HepG2 (cell line): ENCODE data around the gene LRP1-AS. TPM values are rescaled to one million over a fixed set of nuclear protein-coding genes. Genes with fewer than 3 reads are reported as not detected.

ENCODE experiments used
- ATAC-seq: fragments of 200-7000 bp; cut with Tn5 transposase; 3 replicates; pipeline ENCODE4 v1.9.1; 2020; ENCODE audit warnings: mild to moderate bottlenecking, moderate library complexity
- BruUV-seq: library from RNA; stranded (reverse); fragments of 400-500 nt; replicated peaks from 2 replicates; lab custom pipeline; 2021; lab: Mats Ljungman, UMichigan
- CTCF ChIA-PET: fragments of 300-600 bp; formaldehyde crosslinking; extraction: SDS; loops from one replicate; lab custom pipeline; 2021; ENCODE audit warnings: low total read pairs, inconsistent platforms, low intra/inter-chr PET ratio; lab: Yijun Ruan, JAX
- POLR2A ChIA-PET: fragments of 350-600 bp; sonication (Branson Sonifier 250); formaldehyde crosslinking; loops from one replicate; lab custom pipeline; 2020; ENCODE audit warnings: antibody characterized with exemption, inconsistent platforms; lab: Yijun Ruan, JAX
- DNase-seq: peaks from one replicate; pipeline ENCODE4 v3.0.0-alpha.2; 2015; ENCODE audit warnings: low spot score
- FAIRE-seq: peaks from 3 replicates; lab custom pipeline; 2011; peaks lifted over from hg19 to GRCh38; lab: Jason Lieb, UNC
- H2AFZ ChIP-seq: one replicate; pipeline ENCODE4 v1.6.1; 2011; ENCODE audit warnings: low read length, inconsistent platforms
- H3K27ac ChIP-seq: fragments of 300-600 bp; 3 replicates; pipeline ENCODE4 v1.8.0; 2011; ENCODE audit warnings: mixed run types, mild to moderate bottlenecking, mixed read lengths, low read length, inconsistent platforms; ENCODE audit not compliant: insufficient read depth; ENCODE audit errors: extremely low read length
- H3K27me3 ChIP-seq, 2 experiments: fragments of 200-600 bp in 1 of 2; 2 replicates in 1 of 2; 3 replicates in 1 of 2; pipeline versions ENCODE4 v1.6.0 to v1.8.0; 2011; ENCODE audit warnings: low read length in 2 of 2, mild to moderate bottlenecking in 2 of 2, moderate library complexity in 2 of 2, inconsistent platforms in 1 of 2; ENCODE audit not compliant: insufficient read depth in 2 of 2, control insufficient read depth in 1 of 2
- H3K36me3 ChIP-seq, 2 experiments: fragments of 200-600 bp in 1 of 2; replicated peaks in 1 of 2; 2 replicates in 1 of 2; 3 replicates in 1 of 2; pipeline versions ENCODE4 v1.5.1 to v1.8.0; 2011; ENCODE audit warnings: low read length in 2 of 2, inconsistent platforms in 1 of 2; ENCODE audit not compliant: insufficient read depth in 2 of 2, control insufficient read depth in 1 of 2
- H3K4me1 ChIP-seq: 2 replicates; pipeline ENCODE4 v1.5.1; 2012; ENCODE audit warnings: low read length, inconsistent platforms; ENCODE audit not compliant: insufficient read depth
- H3K4me2 ChIP-seq: 2 replicates; pipeline ENCODE4 v1.6.0; 2011; ENCODE audit warnings: low read depth, low read length, inconsistent platforms
- H3K4me3 ChIP-seq, 3 experiments: fragments of 200-600 bp in 1 of 3; sonication (generic), shearing (Covaris generic) in 1 of 3; replicated peaks in 1 of 3; 2 replicates each; pipeline ENCODE4 v1.5.1; 2011 to 2016; ENCODE audit warnings: low read length in 3 of 3, inconsistent platforms in 2 of 3, low read depth in 2 of 3, mild to moderate bottlenecking in 2 of 3, control low read depth in 1 of 3, mixed read lengths in 1 of 3; ENCODE audit not compliant: insufficient read depth in 1 of 3
- H3K79me2 ChIP-seq: one replicate; pipeline ENCODE4 v1.6.1; 2011; ENCODE audit warnings: low read length, inconsistent platforms; ENCODE audit not compliant: insufficient read depth
- H3K9ac ChIP-seq: 2 replicates; pipeline ENCODE4 v1.6.0; 2011; ENCODE audit warnings: mild to moderate bottlenecking, low read depth, low read length, inconsistent platforms; ENCODE audit not compliant: insufficient read depth
- H3K9me3 ChIP-seq: 2 replicates; pipeline ENCODE4 v1.5.1; 2012; ENCODE audit warnings: mild to moderate bottlenecking, low read length
- H4K20me1 ChIP-seq: 2 replicates; pipeline ENCODE4 v1.6.0; 2011; ENCODE audit warnings: inconsistent platforms, mild to moderate bottlenecking, low read length, moderate library complexity; ENCODE audit not compliant: insufficient read depth
- ETV5 ChIP-seq: IDR thresholded peaks from 2 replicates; pipeline ENCODE4 v1.6.1; 2018; ENCODE audit warnings: missing biosample characterization, missing genetic modification reagents, inconsistent platforms, borderline replicate concordance
- GABPA ChIP-seq, 2 experiments: IDR thresholded peaks; 2 replicates each; pipeline ENCODE4 v1.6.1; 2011 to 2016; ENCODE audit warnings: low read depth in 2 of 2, low read length in 1 of 2, missing biosample characterization in 1 of 2, missing genetic modification characterization in 1 of 2
- GABPB1 ChIP-seq: IDR thresholded peaks from 2 replicates; pipeline ENCODE4 v1.6.1; 2016; ENCODE audit warnings: mild to moderate bottlenecking, missing genetic modification reagents, moderate library complexity, missing compliant biosample characterization
- MTA1 ChIP-seq: sonication (generic); formaldehyde crosslinking; IDR thresholded peaks from 2 replicates; pipeline ENCODE4 v1.4.0; 2020; ENCODE audit warnings: missing genetic modification reagents, mild to moderate bottlenecking, borderline replicate concordance
- NR2C2 ChIP-seq: sonication (generic); formaldehyde crosslinking; IDR thresholded peaks from 2 replicates; pipeline ENCODE4 v1.4.0; 2020; ENCODE audit warnings: missing genetic modification reagents, mild to moderate bottlenecking, moderate library complexity, borderline replicate concordance
- PAX8 ChIP-seq: sonication (generic); formaldehyde crosslinking; IDR thresholded peaks from 2 replicates; pipeline ENCODE4 v1.8.0; 2022; ENCODE audit warnings: mild to moderate bottlenecking, missing genetic modification reagents, borderline replicate concordance
- PLRG1 ChIP-seq: fragments of 450-650 bp; conservative IDR thresholded peaks from 2 replicates; pipeline ENCODE4 v1.6.1; 2016
- POLR2G ChIP-seq: fragments of 200-400 bp; formaldehyde crosslinking; IDR thresholded peaks from 2 replicates; pipeline ENCODE4 v1.6.1; 2018; ENCODE audit warnings: mild to moderate bottlenecking, low read depth, low read length, moderate library complexity
- ZNF446 ChIP-seq: sonication (generic); formaldehyde crosslinking; IDR thresholded peaks from 2 replicates; pipeline ENCODE4 v1.5.0; 2020; ENCODE audit warnings: mild to moderate bottlenecking, missing genetic modification reagents
- WGBS: methylation state at CpG from one replicate; pipeline ENCODE4 v1.1.6; 2017; ENCODE audit warnings: low lambda C conversion rate; 5-methylcytosine and 5-hydroxymethylcytosine counted together
- in situ Hi-C: cut with HindIII; loops from 2 replicates; pipeline ENCODE4 v1.10.0; 2017; ENCODE audit warnings: low pct_unique_long_range_greater_than_20kb; ENCODE audit not compliant: extremely low pct_ligation_motif_present
- intact Hi-C: fragments of 100-400 bp; cut with micrococcal nuclease; formaldehyde crosslinking; loops from one replicate; pipeline ENCODE4 v1.10.0; 2022; ENCODE audit not compliant: unreplicated experiment
- polyA plus RNA-seq, 8 experiments: library from polyadenylated mRNA; depleted of rRNA in 3 of 8; stranded (reverse) in 7 of 8; unstranded in 1 of 8; fragments of >200 nt; fragmentation: Illumina TruSeq in 4 of 8; extraction: Trizol in 4 of 8; gene quantifications; 2 replicates each; pipeline versions ENCODE4 v1.2.1 to v1.2.3, GENCODE V29; 2011 to 2016; ENCODE audit warnings: low read depth in 4 of 8, missing spikeins in 1 of 8, mixed read lengths in 1 of 8; ENCODE audit not compliant: insufficient read depth in 1 of 8
- total RNA-seq, 5 experiments: library from RNA; depleted of rRNA; stranded (reverse); fragments of >200 nt; fragmentation: Illumina TruSeq; extraction: Trizol; gene quantifications; 2 replicates each; pipeline ENCODE4 v1.2.3, GENCODE V29; 2016; ENCODE audit warnings: low read depth in 1 of 5
- TF ChIP-seq, protein P1 (sequence below): sonication (generic); formaldehyde crosslinking; IDR thresholded peaks from 2 replicates; pipeline ENCODE4 v1.8.1; 2023; ENCODE audit warnings: mild to moderate bottlenecking, missing genetic modification reagents
- TF ChIP-seq, protein P2 (sequence below): sonication (generic); formaldehyde crosslinking; IDR thresholded peaks from 2 replicates; pipeline ENCODE4 v1.8.1; 2023; ENCODE audit warnings: mild to moderate bottlenecking, missing genetic modification reagents, borderline replicate concordance
- TF ChIP-seq, protein P3 (sequence below): sonication (generic); formaldehyde crosslinking; IDR thresholded peaks from 2 replicates; pipeline ENCODE4 v1.4.0; 2020; ENCODE audit warnings: mild to moderate bottlenecking, missing genetic modification reagents

Gene LRP1-AS
- total and polyA plus RNA-seq, 2 of the 13 experiments (the other 11 are each of a cell fraction or from before 2014, with no cell fraction given): 0.20 TPM; not detected in 1

DNA sequence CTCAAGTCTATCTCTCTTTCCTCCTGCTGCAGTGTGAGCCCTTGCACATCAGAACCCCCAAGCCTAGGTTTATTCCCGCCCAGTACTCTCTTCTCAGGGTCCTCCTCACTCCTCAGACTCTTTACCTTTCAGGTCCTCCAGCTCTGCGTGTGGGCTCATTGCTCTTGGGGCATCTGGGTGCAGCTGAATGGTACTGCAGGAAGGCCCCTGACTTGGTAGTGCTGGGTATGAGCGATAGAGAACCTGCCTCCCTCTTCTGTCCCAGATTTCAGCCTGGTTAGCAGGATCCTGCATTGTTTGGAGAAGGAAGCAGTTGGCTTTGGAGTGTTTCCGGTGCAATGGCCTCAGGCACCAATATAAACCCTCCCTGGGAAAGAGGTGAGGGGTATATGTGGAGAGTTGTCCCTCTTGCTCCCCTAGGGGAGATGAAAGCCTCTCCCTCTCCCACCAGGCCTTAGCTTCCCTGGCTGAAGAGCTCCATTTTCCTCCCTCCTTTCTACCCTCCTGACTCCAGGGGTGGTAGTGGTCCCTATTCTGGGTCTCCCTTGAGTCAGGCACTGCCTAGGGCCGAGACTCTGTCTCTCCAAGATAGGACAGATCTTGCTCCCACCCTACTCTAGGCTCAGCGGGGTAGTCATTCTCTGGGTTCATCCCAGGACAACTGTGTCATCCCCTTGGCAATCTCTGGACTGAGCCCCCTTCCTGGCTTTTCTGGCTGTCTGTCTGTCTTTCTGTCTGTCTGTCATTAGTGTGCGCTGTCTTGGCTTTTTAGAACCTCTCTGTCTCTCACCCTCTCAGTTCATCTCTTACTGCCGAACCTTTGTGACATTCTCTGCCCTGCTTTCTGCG lies 15.3 kb downstream of the LRP1-AS start:
- Histone ChIP-seq H4K20me1 (peaks cover 33% of the 10 kb centered on the region), H3K27me3 (no peaks in the 10 kb centered on the region; a peak in 1 of 5 replicates), H3K79me2 (peaks cover 68% of the 10 kb centered on the region), H3K9ac (peak overlapping the region; percentile 45; the same call in 1 of the 2 replicates), H3K4me1 (peaks cover 77% of the 10 kb centered on the region), H2AFZ (no peak overlapping the region), H3K4me3 (peak overlapping the region; percentile 20 to 96 (median 32); a peak in 5 of 6 replicates), H3K36me3 (peaks cover 7 to 12% of the 10 kb centered on the region in 2 experiments; a peak in 2 of 5 replicates), H3K9me3 (no peaks in the 10 kb centered on the region), H3K27ac (peak overlapping the region; percentile 40), H3K4me2 (peak overlapping the region; percentile 94)
- ChIA-PET POLR2A (interaction anchor here (2.4 to 16.0 kb wide), 5 partner anchors 10 to 51 kb away, joined by 6 to 827 read pairs (median 20); partner anchors contain the start of genes LRP1-AS and STAT6), CTCF (no interaction called here)
- in situ Hi-C loops: loop anchor here (5.0 kb wide), 1 partner anchor 45 kb away; no protein-coding TSS in a partner anchor
- WGBS: 72% methylated on average over 8 of the region's 9 CpGs
- ATAC-seq (no peak), DNase-seq (no peak), FAIRE-seq (peak; percentile 32)
- BruUV-seq: no TSS peak
- intact Hi-C loops: no loop called here
- TF ChIP-seq PAX8 (no peak), ZNF446 (CRISPR knock-in tag) (0 out of 2 replicates have a peak, but pooled peaks have one; percentile 26), GABPB1 (0 out of 2 replicates have a peak, but pooled peaks have one; percentile 28), PLRG1 (no peak), GABPA (IDR thresholded peaks at IDR 0.05; ENCODE audit: low read depth, low read length) (peak; percentile 37), GABPA (CRISPR knock-in tag; IDR thresholded peaks at IDR 0.05; ENCODE audit: low read depth) (peak; percentile 80), POLR2G (no peak), NR2C2 (CRISPR knock-in tag) (peak; percentile 48; the same call in 1 of the 2 replicates), ETV5 (CRISPR knock-in tag) (peak; percentile 48; the same call in 1 of the 2 replicates), MTA1 (CRISPR knock-in tag) (no peak)
- TF ChIP-seq, protein P1, sequence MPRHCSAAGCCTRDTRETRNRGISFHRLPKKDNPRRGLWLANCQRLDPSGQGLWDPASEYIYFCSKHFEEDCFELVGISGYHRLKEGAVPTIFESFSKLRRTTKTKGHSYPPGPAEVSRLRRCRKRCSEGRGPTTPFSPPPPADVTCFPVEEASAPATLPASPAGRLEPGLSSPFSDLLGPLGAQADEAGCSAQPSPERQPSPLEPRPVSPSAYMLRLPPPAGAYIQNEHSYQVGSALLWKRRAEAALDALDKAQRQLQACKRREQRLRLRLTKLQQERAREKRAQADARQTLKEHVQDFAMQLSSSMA (CRISPR knock-in tag): no peak
- TF ChIP-seq, protein P2, sequence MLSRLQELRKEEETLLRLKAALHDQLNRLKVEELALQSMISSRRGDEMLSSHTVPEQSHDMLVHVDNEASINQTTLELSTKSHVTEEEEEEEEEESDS (CRISPR knock-in tag): no peak
- TF ChIP-seq, protein P3, sequence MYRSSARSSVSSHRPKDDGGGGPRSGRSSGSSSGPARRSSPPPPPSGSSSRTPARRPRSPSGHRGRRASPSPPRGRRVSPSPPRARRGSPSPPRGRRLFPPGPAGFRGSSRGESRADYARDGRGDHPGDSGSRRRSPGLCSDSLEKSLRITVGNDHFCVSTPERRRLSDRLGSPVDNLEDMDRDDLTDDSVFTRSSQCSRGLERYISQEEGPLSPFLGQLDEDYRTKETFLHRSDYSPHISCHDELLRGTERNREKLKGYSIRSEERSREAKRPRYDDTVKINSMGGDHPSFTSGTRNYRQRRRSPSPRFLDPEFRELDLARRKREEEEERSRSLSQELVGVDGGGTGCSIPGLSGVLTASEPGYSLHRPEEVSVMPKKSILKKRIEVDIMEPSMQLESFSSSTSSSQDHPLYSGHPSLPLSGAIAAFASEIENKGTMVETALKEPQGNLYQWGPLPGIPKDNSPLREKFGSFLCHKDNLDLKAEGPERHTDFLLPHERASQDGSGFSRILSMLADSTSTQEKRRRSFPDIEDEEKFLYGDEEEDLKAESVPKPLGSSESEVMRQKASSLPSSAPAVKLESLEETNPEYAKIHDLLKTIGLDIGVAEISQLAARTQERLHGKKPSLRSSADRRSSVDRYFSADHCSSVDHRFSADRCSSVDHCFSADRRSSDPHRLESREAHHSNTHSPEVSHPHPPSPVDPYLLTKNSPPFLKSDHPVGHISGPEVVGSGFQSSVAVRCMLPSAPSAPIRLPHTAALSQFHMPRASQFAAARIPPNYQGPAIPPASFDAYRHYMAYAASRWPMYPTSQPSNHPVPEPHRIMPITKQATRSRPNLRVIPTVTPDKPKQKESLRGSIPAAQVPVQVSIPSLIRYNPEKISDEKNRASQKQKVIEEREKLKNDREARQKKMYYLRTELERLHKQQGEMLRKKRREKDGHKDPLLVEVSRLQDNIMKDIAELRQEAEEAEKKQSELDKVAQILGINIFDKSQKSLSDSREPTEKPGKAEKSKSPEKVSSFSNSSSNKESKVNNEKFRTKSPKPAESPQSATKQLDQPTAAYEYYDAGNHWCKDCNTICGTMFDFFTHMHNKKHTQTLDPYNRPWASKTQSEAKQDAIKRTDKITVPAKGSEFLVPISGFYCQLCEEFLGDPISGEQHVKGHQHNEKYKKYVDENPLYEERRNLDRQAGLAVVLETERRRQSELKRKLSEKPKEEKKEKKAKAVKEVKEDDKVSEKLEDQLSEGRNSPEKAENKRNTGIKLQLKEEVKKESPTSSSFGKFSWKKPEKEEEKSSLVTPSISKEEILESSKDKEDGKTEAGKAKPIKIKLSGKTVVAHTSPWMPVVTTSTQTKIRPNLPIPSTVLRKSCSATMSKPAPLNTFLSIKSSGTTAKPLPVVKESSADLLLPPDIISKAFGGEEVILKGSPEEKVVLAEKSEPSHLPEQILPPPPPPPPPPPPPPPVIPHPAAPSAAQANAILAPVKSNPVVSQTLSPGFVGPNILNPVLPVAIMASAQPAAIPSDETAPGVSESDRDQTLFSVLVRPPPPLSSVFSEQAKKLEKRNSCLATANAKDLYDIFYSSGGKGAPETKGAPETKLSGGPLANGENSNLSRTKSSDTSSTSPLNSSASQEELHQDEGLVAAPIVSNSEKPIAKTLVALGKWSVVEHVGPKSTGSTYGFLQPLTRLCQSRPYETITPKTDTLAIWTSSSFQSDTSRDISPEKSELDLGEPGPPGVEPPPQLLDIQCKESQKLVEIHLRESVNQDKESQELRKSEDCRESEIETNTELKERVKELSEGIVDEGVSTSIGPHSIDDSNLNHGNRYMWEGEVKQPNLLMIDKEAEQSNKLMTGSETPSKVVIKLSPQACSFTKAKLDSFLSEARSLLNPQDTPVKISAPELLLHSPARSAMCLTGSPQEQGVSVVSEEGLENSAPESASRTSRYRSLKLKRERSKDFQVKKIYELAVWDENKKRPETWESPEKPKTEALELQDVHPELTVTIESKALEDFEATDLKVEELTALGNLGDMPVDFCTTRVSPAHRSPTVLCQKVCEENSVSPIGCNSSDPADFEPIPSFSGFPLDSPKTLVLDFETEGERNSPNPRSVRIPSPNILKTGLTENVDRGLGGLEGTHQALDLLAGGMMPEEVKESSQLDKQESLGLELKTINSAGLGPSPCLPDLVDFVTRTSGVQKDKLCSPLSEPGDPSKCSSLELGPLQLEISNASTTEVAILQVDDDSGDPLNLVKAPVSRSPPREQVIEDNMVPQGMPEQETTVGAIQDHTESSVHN (CRISPR knock-in tag): no peak
